ENCODE data around the gene ACTA1.

- no peak for TF ChIP-seq POLR2AphosphoS5 (IDR thresholded peaks at IDR 0.05; ENCODE audit: low read depth, low read length)
- TF ChIP-seq TAF1 (IDR thresholded peaks at IDR 0.05; ENCODE audit: low read depth, low read length), result no peak
- TF ChIP-seq POLR2A (IDR thresholded peaks at IDR 0.05; ENCODE audit: low read depth, low read length), result no peak
- no peak for TF ChIP-seq SPI1 (IDR thresholded peaks at IDR 0.05; ENCODE audit: low read depth, low read length)
Measured at GRCh38 chr1:229480495-229480894, 46.6 kb upstream of the ACTA1 start.
